ENCODE results near the gene CYP2U1.

DNA sequence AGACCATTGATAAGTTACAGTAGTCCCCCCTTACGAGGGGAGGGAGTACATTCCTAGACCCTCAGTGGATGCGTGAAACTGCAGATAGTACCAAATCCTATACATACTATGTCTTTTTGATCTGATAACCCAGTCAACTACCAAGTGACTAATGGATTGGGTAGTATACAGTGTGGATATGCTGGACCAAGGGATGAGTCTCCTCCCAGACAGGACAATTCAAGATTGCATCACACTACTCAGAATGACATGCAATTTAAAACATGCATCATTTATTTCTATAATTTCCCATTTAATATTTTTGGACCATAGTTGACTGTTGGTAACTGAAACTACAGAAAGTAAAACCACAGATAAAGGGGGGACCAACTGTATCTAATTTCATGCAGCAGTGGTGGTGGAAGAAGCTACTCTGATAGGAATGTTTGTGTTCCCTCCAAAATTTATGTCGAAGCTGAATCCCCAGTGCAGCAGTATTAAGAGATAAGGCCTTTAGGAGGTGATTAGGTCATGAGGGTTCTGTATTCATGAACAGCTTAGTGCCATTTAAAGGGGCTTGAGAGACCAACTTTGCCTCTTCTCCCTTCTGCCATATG, 70.3 kb downstream of the CYP2U1 start:
- TF ChIP-seq BRCA1 (IDR thresholded peaks at IDR 0.05; ENCODE audit: low read depth, low read length), result no peak
- no peak for TF ChIP-seq POLR2A (IDR thresholded peaks at IDR 0.05; ENCODE audit: control extremely low read depth in 1 of 2, low read depth in 2 of 2, low read length in 2 of 2)
- TF ChIP-seq, protein P1, sequence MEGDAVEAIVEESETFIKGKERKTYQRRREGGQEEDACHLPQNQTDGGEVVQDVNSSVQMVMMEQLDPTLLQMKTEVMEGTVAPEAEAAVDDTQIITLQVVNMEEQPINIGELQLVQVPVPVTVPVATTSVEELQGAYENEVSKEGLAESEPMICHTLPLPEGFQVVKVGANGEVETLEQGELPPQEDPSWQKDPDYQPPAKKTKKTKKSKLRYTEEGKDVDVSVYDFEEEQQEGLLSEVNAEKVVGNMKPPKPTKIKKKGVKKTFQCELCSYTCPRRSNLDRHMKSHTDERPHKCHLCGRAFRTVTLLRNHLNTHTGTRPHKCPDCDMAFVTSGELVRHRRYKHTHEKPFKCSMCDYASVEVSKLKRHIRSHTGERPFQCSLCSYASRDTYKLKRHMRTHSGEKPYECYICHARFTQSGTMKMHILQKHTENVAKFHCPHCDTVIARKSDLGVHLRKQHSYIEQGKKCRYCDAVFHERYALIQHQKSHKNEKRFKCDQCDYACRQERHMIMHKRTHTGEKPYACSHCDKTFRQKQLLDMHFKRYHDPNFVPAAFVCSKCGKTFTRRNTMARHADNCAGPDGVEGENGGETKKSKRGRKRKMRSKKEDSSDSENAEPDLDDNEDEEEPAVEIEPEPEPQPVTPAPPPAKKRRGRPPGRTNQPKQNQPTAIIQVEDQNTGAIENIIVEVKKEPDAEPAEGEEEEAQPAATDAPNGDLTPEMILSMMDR (IDR thresholded peaks at IDR 0.05; ENCODE audit: control extremely low read depth in 1 of 3, insufficient read depth in 1 of 3, low read depth in 1 of 3, low read length in 3 of 3), result no peak
- no peak for TF ChIP-seq EZH2 (IDR thresholded peaks at IDR 0.05; ENCODE audit: low read depth, low read length, severe bottlenecking)
- no peak for TF ChIP-seq KDM1A (IDR thresholded peaks at IDR 0.05; ENCODE audit: borderline replicate concordance, low read length)
- TF ChIP-seq, protein P2, sequence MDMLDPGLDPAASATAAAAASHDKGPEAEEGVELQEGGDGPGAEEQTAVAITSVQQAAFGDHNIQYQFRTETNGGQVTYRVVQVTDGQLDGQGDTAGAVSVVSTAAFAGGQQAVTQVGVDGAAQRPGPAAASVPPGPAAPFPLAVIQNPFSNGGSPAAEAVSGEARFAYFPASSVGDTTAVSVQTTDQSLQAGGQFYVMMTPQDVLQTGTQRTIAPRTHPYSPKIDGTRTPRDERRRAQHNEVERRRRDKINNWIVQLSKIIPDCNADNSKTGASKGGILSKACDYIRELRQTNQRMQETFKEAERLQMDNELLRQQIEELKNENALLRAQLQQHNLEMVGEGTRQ (IDR thresholded peaks at IDR 0.05; ENCODE audit: low read length), result no peak
- TF ChIP-seq RXRA (IDR thresholded peaks at IDR 0.05; ENCODE audit: insufficient read depth, low read depth, low read length), result no peak
- TF ChIP-seq HDAC2 (IDR thresholded peaks at IDR 0.05; ENCODE audit: borderline replicate concordance in 1 of 2, low read depth in 2 of 2, low read length in 2 of 2), result no peak
- no peak for TF ChIP-seq CEBPB (IDR thresholded peaks at IDR 0.05; ENCODE audit: low read depth, low read length)
- no peak for TF ChIP-seq TCF12 (IDR thresholded peaks at IDR 0.05; ENCODE audit: low read depth, low read length)
- no peak for TF ChIP-seq POLR2AphosphoS5 (IDR thresholded peaks at IDR 0.05; ENCODE audit: low read depth, low read length)
- no peak for TF ChIP-seq TEAD4 (IDR thresholded peaks at IDR 0.05; ENCODE audit: low read depth, low read length)
- TF ChIP-seq SP1 (IDR thresholded peaks at IDR 0.05; ENCODE audit: low read depth, low read length), result no peak

Data from H1 (cell line).